NB4 (cell line): ENCODE data around the gene RPS6KA2.

Source experiments
- DNase-seq: peaks from one replicate; pipeline ENCODE4 v3.0.0; 2010; ENCODE audit warnings: low read depth
- H3K4me3 ChIP-seq: one replicate; pipeline ENCODE4 v1.5.1; 2011; ENCODE audit warnings: mild to moderate bottlenecking, low read depth, low read length, moderate library complexity
- CTCF ChIP-seq: IDR thresholded peaks from one replicate; pipeline ENCODE4 v1.5.1; 2012; ENCODE audit warnings: low read depth, low read length
- MAX ChIP-seq: IDR thresholded peaks from 2 replicates; pipeline ENCODE4 v1.6.1; 2011; ENCODE audit warnings: low read depth, low read length
- MYC ChIP-seq: IDR thresholded peaks from 2 replicates; pipeline ENCODE4 v1.6.1; 2011; ENCODE audit warnings: low read depth, low read length
- POLR2A ChIP-seq: IDR thresholded peaks from 2 replicates; pipeline ENCODE4 v1.6.1; 2011; ENCODE audit warnings: mild to moderate bottlenecking; ENCODE audit not compliant: insufficient read length; ENCODE audit errors: extremely low read depth

Gene RPS6KA2

GRCh38 chr6:166483026-166483425 is 144.0 kb downstream of the RPS6KA2 start:
- DNase-seq = no peak
- TF ChIP-seq MAX = no peak
- TF ChIP-seq MYC = no peak
- TF ChIP-seq POLR2A = no peak
- no peak for TF ChIP-seq CTCF
- no peak overlapping the region for H3K4me3 ChIP-seq

- DNase-seq = no peak
- no peak for TF ChIP-seq MYC
- no peak for TF ChIP-seq CTCF
- TF ChIP-seq POLR2A = no peak
- TF ChIP-seq MAX = no peak
- no peak overlapping the region for H3K4me3 ChIP-seq
Observed at GRCh38 chr6:166478782-166479592, 148.1 kb downstream of the RPS6KA2 start.

- DNase-seq = no peak
Observed at GRCh38 chr6:166477647-166478365, 149.2 kb downstream of the RPS6KA2 start.

GRCh38 chr6:166476634-166477215 is 150.3 kb downstream of the RPS6KA2 start:
- no peak for DNase-seq
- H3K4me3 ChIP-seq = no peak overlapping the region
- no peak for TF ChIP-seq POLR2A

More at GRCh38 chr6:166477647-166478365, 149.2 kb downstream of the RPS6KA2 start:
- TF ChIP-seq CTCF = no peak
- TF ChIP-seq MAX = no peak
- TF ChIP-seq MYC = no peak
- no peak for TF ChIP-seq POLR2A
- H3K4me3 ChIP-seq = no peak overlapping the region

- no peak for TF ChIP-seq MYC
- H3K4me3 ChIP-seq = no peak overlapping the region
- DNase-seq = no peak
Observed at GRCh38 chr6:166476061-166476591, 150.9 kb downstream of the RPS6KA2 start.

GRCh38 chr6:166474721-166475565 is 152.1 kb downstream of the RPS6KA2 start:
- TF ChIP-seq CTCF = no peak
- no peak for TF ChIP-seq POLR2A
- TF ChIP-seq MYC = no peak
- TF ChIP-seq MAX = no peak
- H3K4me3 ChIP-seq = no peak overlapping the region
- no peak for DNase-seq
